DMS153 treated with DMSO at 0.1 percent for 48 hours (cell line): Measurements from ENCODE around the gene SETBP1.
A peak's percentile ranks its signal among the peaks of the same experiment; 100 is the strongest.

Source experiments
- DNase-seq: peaks from one replicate; lab custom pipeline; 2025; ENCODE audit not compliant: unreplicated experiment; lab: John Stamatoyannopoulos, UW

SETBP1 gene

DNA sequence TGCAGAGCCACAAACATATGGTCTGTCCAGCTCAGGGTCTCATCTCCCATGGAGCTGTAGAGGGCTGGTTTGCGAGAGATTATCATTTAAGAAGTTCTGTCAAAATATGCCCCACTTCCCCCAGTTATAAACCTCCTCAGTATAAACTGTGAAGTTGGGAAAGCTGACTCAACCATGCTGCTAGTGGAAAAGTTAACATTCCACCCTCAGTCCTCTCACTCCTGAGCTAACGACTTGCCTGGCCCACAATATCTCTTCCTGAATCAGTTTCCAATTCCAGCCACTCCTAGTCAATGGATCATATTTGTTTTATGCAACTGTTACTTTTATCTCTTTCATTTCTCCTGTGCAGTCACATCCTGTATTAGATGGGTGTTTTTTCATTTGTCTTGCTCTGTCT, 326.2 kb downstream of the SETBP1 start:
- no peak for DNase-seq

DNA sequence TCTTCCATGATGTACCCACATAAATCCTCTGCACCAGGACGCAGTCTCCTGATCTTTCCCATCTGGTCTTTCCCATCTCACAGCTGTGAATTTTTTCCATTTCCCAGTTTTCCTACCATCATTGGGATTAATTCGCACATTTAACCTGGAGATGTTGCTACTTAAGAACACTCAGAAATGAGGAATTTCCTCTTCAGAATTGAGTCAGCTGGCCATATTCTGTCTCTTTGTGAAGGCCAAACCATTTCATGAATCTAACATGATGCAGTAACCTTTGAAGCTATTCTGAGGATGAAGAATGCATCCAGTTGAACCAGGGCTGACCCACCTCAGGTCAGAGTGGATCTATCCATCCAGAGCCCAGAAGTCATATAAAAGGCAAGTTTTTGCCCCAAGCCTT, 326.8 kb downstream of the SETBP1 start:
- no peak for DNase-seq

DNA sequence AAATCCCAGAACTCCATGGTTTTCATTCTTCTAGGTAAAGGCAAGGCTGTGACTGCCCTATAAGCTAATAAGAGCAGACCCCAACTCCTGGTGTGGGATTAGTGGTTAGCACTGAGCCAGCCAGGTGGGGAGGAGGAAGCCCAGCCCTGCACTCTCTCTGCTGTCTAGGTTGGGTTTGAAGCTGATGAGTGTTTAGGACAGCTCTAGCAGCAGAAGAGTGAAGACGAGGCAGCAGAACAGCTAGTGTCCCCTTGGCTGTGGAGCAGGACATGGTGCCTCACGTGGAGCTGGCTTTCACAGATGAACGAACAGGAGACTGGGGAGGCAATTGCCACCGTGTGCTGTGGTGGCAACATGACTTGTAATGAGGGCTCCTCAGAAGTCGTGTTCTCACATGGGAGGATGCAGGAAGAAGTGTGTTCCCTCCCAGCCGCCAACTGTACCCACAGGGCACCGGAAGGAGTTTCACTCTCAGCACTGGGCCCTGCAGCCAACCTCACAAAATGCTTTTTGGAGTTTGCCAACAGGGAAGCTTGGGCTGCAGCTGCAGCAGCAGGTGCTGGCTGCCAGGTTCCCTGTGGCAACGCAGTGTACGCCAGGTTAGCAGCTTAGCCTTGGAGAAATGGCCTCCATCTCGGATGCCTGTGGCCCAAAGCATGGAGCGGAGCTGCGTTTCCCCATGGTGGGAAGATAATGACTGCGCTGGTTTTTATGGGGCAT, 328.2 kb downstream of the SETBP1 start:
- no peak for DNase-seq

DNA sequence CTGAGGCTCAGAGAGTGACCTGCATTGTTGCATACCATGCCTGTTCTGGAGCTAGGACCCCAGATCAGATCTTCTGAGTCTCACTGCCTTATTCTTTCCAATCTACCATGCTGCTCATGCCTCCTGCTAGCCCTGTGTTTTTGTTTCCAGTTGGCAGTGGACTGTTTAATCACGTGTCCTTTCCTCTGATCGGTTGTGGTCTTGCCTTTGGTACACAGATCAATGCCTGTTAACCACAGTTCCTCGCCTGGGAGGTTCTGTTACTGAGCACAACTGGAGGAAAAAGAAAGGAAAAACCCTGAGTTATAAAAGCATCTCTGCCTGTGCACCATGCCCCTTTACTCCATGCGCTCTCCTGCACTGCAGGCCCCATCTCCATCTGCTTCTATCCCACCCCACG, 329.1 kb downstream of the SETBP1 start:
- DNase-seq: no peak

DNA sequence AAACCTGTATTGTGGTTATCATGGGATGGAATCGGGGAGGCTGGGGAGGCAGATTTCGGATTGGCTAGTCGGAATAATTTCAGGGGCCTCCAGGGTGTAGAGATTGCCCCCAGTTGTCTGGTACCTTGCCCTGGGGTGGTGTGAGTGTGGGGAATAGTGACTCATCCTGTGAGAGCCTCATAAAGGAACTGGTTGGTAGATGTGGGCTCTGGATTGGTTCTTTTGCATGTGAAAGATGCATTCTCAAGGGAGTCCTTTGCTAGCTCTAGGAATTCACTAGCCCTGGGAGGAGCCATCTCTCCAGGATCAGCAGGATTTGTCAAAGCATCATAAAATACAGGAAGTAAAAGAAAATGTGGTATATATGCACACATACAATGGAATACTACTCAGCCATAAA, 331.6 kb downstream of the SETBP1 start:
- DNase-seq: no peak

DNA sequence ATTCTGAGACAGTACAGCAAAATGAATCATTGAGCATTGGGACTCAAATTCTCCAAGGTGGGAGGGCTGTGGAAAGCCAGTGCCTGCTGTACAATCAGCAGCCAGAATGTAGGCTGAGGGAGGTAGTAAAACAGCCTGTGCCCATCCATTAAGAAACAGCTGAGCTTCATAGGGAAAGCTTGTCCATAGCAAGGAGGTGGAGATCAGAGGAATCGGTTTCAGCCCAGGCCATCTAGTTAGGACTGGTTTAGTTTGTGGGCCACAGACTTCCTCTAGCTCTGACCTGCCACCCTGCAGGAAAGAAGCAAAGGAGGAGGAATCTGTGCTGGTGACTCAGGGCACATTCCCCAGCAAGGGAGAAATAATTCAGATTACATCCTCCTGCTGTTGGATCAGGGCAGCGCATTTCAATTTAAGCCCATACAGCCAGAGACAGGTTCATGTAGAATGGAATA, 333.4 kb downstream of the SETBP1 start:
- peak; percentile 34 for DNase-seq

DNA sequence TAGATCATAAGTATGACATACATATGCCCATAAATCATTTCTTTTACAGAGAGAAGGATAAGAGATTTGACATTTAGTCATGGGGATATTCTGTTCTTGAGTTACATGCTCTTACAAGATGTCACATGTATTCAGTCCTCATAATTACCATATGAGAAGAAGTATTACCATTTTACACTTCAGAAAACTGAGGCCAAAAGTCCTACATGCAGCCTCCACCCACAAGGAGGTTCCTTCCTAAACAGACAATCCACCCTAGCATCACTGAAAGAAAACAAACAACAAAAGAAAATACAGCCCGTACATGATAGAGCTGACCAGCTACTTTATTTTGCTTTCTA, 335.1 kb downstream of the SETBP1 start:
- no peak for DNase-seq

DNA sequence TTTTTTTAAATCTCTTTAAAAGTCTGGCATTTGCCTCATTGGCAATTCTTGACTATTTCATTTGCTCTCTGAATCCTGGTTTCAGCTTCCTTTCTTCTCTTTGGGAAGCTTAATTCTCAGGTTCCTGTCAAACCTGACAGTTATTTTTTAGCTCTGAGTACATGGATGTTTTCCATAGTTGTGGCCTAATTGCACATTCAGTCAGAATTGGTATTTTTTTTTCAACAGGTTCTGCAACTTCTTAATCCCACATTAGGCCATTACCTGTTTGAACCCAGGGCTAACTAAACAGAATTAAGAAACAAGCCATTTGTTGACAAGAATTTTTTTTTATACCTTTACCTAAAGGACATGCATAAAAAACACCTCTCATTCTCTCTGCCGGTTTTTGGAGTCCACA, 338.8 kb downstream of the SETBP1 start:
- no peak for DNase-seq

DNA sequence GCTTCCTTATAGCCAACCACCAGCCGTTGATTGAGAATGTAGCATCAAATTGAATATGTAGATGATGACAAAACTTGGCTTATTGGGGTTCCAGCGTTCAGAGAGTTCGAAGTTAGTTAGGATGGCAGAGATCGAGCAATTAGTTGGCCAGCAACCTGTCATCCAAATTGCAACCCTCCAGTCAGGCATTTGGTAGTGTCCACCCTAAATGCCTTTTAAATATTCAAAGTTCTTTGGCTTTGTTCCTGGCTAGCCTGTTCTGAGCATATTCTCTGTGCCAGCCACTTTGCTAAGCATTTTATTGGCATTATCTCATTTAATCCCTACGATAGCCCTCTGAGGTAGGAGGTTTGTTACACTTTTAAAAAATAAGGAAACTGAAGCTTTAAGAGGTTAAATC, 342.8 kb downstream of the SETBP1 start:
- no peak for DNase-seq

DNA sequence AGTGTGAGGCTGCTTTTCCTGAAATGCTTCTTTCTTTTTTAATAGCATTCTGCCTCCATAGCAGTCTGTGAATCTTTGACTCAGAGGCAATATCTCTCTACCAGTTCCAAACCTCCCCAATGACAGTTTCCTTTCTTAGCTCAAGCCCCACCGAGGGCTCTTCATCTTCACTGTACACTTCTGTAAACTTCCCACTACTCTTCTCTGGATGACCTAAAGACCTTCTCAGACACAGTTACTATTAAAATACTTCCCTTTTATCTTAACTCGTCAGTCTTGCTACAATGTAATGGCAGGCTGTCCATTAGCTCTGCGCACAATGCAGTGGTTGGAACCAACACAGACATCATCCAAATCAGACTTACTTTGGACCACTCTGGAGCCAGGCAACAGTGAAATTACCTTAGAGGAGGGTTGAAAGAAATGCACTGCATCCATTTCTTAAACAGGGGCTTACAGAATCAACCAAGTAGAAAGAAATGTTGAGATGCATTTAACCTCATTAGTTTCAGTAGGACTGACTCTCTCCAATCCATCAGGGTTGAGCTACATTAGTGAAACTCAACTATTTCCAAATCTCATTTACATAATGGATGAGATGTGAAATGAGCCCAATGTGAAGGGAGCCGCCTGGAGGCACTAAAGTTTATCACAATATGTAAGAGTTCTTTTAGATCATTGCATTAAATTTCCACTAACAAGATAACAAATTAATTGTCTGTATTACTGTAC, 343.8 kb downstream of the SETBP1 start:
- DNase-seq: no peak

DNA sequence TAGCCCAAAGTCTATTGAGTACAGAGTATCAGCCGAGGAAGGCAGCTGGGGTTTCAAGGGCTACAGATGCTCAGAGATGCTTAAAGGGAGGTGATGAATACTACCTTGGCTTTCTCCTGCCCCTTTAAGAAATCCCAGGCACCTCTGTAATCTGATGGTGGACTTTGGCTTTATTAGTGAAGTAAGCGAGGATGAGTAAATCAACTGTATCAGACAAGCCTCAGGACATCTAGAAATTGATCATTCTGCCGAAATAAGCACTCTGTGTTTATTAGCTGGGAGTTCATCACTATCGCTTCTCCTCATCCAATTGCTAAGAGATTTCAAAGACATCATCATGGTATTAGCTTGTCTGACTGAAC, 344.4 kb downstream of the SETBP1 start:
- no peak for DNase-seq

DNA sequence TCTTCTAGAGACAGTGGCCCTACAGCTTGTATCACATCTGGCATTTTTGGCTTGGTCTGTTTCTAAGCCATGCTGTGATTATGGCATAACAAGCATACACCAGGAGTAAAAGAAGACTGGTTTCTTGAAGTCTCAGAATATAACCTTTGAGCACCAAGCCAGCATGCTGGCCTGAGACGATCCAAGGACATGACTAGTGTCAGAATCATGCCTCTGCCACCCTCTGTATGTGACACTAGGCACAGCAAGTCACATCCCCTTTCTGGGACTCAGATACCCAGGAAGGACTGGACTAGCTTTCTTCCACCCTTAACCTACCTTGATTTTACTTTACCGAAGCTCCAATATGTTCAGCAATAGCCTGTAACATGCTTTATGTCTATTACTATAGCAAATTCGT, 345.5 kb downstream of the SETBP1 start:
- DNase-seq: no peak

DNA sequence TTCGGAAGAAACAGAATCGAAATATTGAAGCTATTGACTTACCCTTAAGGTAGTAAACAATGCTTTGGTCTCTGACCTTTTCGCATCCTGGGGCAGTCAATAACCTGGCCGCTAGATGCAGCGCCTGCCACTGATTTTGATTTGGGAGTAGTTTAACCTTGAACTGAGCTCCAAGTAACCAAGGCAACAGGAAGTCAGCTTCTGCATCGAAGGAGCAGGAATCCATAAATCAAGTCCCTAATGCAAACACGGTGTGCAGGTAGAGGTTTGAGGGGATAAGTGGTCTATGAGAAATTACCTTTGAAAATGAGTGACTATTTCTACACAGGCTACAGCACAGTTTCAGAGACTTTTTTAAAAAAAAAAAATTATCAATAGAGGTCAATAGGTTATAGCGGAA, 353.5 kb downstream of the SETBP1 start:
- DNase-seq: no peak

DNA sequence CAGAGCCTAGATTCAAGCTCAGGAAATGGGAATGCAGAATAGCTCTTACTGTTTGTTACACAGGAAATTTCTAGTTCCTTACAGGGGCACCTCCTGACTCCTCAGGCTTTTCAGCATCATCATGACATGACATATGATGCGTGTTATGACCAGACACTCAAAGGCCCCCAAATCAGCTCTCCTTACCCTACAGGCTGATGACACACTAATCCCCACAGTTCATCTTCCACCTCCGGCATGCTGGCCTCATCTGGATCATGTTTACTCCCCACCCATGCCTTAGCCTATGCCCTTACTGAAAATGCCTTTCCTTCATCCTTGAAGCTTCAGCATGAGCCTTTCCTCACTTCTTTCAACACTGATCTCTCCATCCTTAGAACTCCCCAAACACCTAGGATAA, 356.9 kb downstream of the SETBP1 start:
- DNase-seq: no peak

DNA sequence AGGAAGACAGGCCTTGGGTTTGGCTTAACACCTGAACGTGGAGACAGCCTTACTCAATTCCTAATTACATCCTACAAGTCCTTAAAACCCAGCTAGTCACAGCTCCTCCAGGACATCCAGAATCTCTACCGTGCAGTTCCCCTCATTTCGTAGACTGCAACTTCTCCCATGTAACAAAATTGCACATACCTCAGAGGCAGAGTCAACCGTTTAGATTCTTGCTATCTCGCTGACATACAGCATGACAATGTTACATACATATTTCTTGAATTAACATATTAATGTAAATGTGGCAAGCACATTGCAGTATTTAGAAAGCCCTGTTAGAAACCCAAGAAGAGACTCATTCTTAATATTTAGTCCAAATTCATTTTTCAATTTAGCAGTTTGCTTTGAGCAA, 358.7 kb downstream of the SETBP1 start:
- DNase-seq: no peak

DNA sequence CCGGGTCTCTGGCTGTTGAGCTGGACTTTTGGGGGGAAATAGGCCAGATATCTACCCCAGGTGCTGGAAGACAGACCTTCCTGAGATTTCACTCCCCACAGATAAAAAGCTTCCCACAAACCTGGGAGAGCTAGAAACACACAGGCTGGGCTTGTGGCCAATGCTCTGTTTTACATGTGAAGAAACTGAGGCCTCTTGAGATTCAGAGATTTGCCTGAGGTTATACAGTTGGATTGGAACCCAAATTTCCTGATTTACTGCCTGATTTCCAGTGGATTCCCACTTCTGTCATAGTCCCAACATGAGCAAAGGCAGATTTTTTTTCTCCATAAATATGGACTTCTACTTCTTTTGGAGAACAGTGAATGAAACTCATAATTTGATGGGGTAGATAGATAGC, 360.2 kb downstream of the SETBP1 start:
- DNase-seq: no peak

DNA sequence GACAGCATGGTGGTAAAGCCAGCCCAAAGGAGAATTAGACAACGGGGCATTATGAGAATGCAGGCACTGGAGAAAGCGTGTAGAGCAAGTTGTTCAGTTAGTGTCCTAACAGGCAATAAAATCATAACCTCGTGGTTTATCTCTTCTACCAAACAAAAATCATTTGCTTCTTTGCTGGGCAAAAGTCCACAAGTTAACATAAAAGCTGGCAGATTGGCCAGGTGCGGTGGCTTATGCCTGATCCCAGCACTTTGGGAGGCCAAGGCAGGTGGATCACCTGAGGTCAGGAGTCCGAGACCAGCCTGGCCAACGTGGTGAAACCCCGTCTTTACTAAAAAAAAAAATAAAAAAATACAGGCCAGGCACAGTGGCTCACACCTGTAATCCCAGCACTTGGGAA, 364.1 kb downstream of the SETBP1 start:
- no peak for DNase-seq

DNA sequence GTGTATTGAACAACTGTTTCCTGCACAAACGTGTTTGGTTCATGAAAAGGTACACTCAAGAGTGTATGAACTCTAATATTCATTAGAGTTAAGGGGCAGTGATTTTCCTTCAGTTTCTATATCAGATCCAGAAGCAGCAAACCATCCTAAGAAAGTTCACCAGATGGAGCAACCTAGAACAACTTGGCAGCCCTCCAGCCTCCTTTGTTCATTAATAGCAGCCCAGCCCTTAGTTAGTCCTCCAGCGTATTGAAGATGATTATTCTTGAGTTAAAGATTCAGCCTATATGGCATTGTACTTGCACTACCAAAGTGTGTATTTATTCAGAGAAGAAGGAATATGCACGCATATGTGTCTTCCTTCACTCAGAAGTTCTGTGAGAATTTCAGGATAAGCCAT, 365.5 kb downstream of the SETBP1 start:
- no peak for DNase-seq

DNA sequence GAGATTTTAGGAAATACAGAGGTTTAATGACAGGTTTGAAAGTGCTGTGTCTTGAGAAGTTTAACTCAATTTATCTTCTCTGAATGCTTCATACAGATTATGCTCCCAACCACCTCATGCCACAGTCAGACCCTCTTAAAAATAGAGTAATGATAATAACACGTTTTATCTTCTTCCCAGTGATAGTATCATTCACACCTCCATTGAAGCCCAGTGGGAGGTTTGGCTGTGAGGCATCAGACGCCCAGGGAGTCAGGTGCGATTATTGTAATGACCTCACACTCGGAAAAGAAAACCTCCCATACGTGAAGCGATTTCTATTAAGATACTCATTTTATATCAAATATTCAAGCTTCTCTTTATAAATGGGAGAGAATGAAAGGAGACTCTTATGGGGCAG, 366.3 kb downstream of the SETBP1 start:
- DNase-seq: no peak

DNA sequence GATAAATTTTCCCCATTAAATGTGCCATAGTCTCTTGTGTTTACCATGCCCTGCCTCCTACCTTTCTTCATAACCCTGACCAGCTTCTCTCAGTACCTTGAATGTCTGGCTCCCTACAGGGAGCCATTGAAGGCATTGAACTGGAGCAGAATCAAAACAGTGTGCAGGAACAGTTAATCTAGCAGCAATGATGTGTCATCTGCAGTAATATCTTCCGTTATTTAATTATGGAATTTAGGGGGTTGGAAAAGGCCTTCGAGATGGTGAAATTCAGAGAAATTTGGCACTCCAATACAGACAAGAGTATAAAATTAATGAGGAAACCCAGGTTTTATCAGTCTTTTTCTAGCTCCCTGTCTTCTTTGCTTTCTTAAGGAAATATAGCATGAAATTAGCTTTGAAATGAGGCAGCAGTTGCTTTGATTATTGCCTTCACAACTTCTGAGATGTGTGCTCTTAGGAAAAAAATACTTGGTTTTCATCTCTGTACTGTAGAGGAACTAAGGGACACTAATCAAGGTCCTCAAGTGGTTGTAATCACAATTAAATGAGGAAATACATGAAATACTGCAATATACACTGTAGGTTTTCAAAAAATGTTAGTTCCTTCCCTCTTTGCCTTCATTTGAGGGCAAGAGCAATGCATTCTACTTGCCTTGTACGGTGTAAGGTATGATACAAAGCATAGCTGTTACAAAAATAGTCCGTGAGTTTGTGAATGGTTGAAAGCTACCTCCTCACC, 369.1 kb downstream of the SETBP1 start:
- no peak for DNase-seq

DNA sequence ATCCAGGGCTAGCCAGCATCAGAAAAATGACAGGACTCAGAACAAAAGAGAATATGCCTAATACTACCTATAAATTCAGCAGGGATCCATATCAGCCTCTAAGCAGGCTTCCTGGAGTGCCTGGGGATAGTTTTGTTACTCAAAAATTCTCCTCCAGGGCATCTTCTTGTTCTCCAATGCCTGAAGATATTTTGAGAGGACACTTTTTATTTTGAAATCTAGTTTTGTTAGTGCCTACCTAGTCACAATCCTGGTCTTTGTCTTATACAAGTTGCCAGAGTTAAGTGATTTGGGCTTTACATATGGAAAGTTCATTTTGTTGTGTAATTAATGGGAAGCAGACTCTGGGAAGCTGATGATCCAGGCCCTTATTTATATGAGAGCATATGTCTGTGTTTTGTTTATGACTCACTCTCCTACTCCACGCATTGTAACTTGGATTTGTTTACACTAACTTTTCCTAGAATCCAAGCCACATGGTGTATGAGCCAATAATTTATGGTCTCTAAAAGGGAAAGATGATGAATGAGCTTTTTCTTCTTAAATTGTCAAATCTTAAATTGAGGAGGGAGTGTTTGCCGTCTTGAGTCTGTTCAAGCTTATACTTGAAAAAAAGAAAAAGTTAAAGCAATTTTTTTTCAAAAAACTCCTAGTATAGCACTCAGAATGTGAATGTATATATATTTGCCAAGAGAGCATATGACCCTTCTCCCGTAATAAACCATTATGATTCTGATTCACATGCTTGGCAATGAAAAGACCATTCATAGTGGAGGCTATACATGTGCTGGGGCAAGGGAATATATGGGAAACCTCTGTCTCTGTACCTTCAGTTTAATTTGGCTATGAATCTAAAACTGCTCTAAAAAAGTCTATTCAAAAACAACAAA, 370.3 kb downstream of the SETBP1 start:
- no peak for DNase-seq
